Measurements from ENCODE around the gene RHBG. TPM values are rescaled to one million over a fixed set of nuclear protein-coding genes. Genes with fewer than 3 reads are reported as not detected.

RHBG gene
- polyA plus RNA-seq, 1 donor from 2014 or later: not detected

DNA sequence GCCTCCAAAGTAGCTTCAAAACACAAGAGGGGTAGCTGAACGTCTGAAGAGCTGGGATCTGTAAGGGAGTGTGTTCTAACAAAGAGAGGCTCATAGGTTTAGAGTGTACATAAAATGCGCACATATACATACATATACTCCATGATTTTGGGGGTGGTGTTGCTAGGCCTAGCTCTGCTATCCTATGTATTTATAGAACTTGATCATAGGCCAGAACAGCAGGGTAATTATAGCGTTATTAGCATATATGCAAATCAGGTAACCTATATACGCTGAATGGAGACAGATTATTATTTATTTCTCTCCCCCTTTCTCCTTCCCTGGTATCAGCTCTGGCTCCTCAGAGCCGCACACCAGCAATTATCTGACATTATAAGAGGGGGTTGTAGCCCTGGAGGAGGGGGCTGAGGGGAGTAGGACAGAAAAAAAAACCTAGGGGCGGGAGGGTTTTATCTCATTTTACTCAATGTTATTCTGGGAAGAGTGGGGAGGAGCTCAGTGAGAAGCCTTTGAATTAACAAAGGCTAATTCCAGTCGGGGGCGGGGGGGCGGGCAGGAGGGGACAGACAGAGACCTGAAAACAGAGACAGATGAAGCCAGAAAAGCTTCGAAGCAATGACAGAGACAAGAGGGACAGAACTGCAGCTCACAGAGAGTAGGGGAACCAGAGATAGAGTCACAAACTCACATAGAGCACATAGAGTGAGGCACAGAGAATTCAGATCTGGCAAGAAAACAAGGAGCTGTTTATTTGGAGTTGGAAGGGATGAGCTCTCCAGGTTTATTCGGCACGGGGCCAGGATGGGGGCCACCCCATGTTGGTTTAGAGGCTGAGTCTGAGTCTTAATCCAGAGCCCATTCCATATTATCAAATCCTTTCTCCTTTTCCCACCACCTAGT lies 63.0 kb downstream of the RHBG start:
- H3K9me3 ChIP-seq (ENCODE audit: low read length): no peaks in the 10 kb centered on the region
- no peaks in the 10 kb centered on the region for H3K79me2 ChIP-seq (replicated peaks; ENCODE audit: insufficient read depth, low read length)
- peaks cover 99% of the 10 kb centered on the region for H3K27me3 ChIP-seq (ENCODE audit: insufficient read depth, low read depth, low read length)
- no peak overlapping the region for H3K9ac ChIP-seq (ENCODE audit: low read length)
- H3K9me2 ChIP-seq (ENCODE audit: insufficient read depth, low read length): no peaks in the 10 kb centered on the region
- no peak overlapping the region for H2AFZ ChIP-seq (ENCODE audit: low read depth, low read length)
- no peak overlapping the region for H3K4me2 ChIP-seq (ENCODE audit: low read length)
- no peaks in the 10 kb centered on the region for H3K36me3 ChIP-seq (ENCODE audit: insufficient read depth, low read length)
- TF ChIP-seq EZH2 (IDR thresholded peaks at IDR 0.05; ENCODE audit: borderline replicate concordance, insufficient read depth, low read length, poor library complexity, severe bottlenecking): no peak
- no peak for TF ChIP-seq POLR2AphosphoS5 (IDR thresholded peaks at IDR 0.05)
- no peak for TF ChIP-seq MXI1 (conservative IDR thresholded peaks at IDR 0.05; ENCODE audit: poor library complexity, severe bottlenecking)
- no peak for TF ChIP-seq RAD21 (conservative IDR thresholded peaks at IDR 0.05)
- TF ChIP-seq, protein P1, sequence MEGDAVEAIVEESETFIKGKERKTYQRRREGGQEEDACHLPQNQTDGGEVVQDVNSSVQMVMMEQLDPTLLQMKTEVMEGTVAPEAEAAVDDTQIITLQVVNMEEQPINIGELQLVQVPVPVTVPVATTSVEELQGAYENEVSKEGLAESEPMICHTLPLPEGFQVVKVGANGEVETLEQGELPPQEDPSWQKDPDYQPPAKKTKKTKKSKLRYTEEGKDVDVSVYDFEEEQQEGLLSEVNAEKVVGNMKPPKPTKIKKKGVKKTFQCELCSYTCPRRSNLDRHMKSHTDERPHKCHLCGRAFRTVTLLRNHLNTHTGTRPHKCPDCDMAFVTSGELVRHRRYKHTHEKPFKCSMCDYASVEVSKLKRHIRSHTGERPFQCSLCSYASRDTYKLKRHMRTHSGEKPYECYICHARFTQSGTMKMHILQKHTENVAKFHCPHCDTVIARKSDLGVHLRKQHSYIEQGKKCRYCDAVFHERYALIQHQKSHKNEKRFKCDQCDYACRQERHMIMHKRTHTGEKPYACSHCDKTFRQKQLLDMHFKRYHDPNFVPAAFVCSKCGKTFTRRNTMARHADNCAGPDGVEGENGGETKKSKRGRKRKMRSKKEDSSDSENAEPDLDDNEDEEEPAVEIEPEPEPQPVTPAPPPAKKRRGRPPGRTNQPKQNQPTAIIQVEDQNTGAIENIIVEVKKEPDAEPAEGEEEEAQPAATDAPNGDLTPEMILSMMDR (IDR thresholded peaks at IDR 0.05; ENCODE audit: poor library complexity, severe bottlenecking): no peak
- TF ChIP-seq SMC3 (conservative IDR thresholded peaks at IDR 0.05; ENCODE audit: poor library complexity): no peak
- no peak overlapping the region for H3K4me3 ChIP-seq (ENCODE audit: low read length)
- no peak overlapping the region for H3K27ac ChIP-seq (ENCODE audit: low read length)
- no peaks in the 10 kb centered on the region for H4K20me1 ChIP-seq (ENCODE audit: insufficient read depth)
- H3F3A ChIP-seq (ENCODE audit: insufficient read depth, low read length, poor library complexity, severe bottlenecking): no peaks in the 10 kb centered on the region

DNA sequence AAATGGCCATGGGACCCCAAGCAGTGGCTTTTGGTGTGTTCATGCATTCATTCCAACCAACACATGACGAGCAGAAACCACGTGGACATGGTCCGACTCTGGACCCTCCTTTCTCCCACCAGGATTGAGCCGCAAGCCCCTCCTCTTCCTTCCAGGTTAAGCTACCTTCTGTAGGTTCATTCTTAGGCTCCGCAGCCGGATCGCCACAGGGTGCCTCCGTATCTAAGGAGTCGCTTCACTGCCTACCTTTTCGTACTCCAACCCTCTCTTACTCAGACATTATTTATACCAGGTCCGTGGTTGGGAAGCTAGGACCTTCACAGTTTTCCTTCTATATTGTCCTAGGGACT lies 63.6 kb downstream of the RHBG start:
- Histone ChIP-seq H3K27me3 (ENCODE audit: insufficient read depth, low read depth, low read length) (peaks cover 99% of the 10 kb centered on the region), H3K27ac (ENCODE audit: low read length) (no peak overlapping the region), H4K20me1 (ENCODE audit: insufficient read depth) (no peaks in the 10 kb centered on the region), H3K36me3 (ENCODE audit: insufficient read depth, low read length) (no peaks in the 10 kb centered on the region), H3K4me3 (ENCODE audit: low read length) (no peak overlapping the region), H3K9me2 (ENCODE audit: insufficient read depth, low read length) (no peaks in the 10 kb centered on the region), H2AFZ (ENCODE audit: low read depth, low read length) (no peak overlapping the region), H3F3A (ENCODE audit: insufficient read depth, low read length, poor library complexity, severe bottlenecking) (no peaks in the 10 kb centered on the region), H3K4me2 (ENCODE audit: low read length) (no peak overlapping the region), H3K9ac (ENCODE audit: low read length) (no peak overlapping the region), H3K9me3 (ENCODE audit: low read length) (no peaks in the 10 kb centered on the region), H3K79me2 (replicated peaks; ENCODE audit: insufficient read depth, low read length) (no peaks in the 10 kb centered on the region)
- TF ChIP-seq, protein P2, sequence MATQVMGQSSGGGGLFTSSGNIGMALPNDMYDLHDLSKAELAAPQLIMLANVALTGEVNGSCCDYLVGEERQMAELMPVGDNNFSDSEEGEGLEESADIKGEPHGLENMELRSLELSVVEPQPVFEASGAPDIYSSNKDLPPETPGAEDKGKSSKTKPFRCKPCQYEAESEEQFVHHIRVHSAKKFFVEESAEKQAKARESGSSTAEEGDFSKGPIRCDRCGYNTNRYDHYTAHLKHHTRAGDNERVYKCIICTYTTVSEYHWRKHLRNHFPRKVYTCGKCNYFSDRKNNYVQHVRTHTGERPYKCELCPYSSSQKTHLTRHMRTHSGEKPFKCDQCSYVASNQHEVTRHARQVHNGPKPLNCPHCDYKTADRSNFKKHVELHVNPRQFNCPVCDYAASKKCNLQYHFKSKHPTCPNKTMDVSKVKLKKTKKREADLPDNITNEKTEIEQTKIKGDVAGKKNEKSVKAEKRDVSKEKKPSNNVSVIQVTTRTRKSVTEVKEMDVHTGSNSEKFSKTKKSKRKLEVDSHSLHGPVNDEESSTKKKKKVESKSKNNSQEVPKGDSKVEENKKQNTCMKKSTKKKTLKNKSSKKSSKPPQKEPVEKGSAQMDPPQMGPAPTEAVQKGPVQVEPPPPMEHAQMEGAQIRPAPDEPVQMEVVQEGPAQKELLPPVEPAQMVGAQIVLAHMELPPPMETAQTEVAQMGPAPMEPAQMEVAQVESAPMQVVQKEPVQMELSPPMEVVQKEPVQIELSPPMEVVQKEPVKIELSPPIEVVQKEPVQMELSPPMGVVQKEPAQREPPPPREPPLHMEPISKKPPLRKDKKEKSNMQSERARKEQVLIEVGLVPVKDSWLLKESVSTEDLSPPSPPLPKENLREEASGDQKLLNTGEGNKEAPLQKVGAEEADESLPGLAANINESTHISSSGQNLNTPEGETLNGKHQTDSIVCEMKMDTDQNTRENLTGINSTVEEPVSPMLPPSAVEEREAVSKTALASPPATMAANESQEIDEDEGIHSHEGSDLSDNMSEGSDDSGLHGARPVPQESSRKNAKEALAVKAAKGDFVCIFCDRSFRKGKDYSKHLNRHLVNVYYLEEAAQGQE (IDR thresholded peaks at IDR 0.05; ENCODE audit: borderline replicate concordance): no peak
- TF ChIP-seq RAD21 (conservative IDR thresholded peaks at IDR 0.05) (no peak), EZH2 (IDR thresholded peaks at IDR 0.05; ENCODE audit: borderline replicate concordance, insufficient read depth, low read length, poor library complexity, severe bottlenecking) (no peak), MXI1 (conservative IDR thresholded peaks at IDR 0.05; ENCODE audit: poor library complexity, severe bottlenecking) (no peak), EP300 (conservative IDR thresholded peaks at IDR 0.05; ENCODE audit: poor library complexity, severe bottlenecking) (no peak)
- TF ChIP-seq, protein P1 (IDR thresholded peaks at IDR 0.05; ENCODE audit: poor library complexity, severe bottlenecking): no peak

All from neural cell (in vitro differentiated cells).